ENCODE measurements around the gene SH3RF3. TPM values are rescaled to one million over a fixed set of nuclear protein-coding genes. Genes with fewer than 3 reads are reported as not detected.

Gene SH3RF3
- total RNA-seq, 2 donors from 2014 or later = 0.05 TPM; not detected in 1

- Mint-ChIP-seq H3K36me3 (no peaks in the 10 kb centered on the region), H3K27me3 (peaks cover 0 to 8% of the 10 kb centered on the region in 2 donors), H3K4me1 (ENCODE audit: low read depth in 2 of 2) (no peaks in the 10 kb centered on the region), H3K27ac (no peak overlapping the region), H3K4me3 (no peak overlapping the region), H3K9me3 (no peaks in the 10 kb centered on the region)
- DNase-seq (ENCODE audit: low spot score) (no peak), ATAC-seq (no peak)
Measured at GRCh38 chr2:109266998-109267854, 138.2 kb downstream of the SH3RF3 start.

DNA sequence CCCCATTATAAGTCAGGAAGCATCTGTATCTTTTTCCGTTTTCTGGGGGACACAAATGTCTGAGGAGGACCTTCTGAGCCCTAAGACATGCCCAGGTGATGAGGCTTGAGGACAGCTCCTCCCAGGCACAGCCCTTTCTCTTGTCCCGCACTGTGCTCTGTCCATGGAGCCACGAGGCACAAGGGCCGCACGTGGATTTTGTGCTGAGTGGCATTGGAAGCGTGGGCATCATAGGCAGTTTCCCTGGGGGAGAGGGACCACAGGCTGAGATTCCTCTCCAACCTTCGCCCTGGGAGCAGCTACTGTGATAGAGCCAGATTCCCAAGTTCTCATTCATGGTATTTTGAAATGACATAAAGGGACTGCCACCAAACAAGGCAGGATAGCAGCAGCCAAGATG, 139.9 kb downstream of the SH3RF3 start:
- ATAC-seq (no peak), DNase-seq (ENCODE audit: low spot score) (no peak)
- Mint-ChIP-seq H3K4me3 (no peak overlapping the region), H3K9me3 (no peaks in the 10 kb centered on the region), H3K4me1 (ENCODE audit: low read depth in 2 of 2) (no peaks in the 10 kb centered on the region), H3K27ac (no peak overlapping the region), H3K27me3 (peaks cover 0 to 8% of the 10 kb centered on the region in 2 donors), H3K36me3 (no peaks in the 10 kb centered on the region)

GRCh38 chr2:109269706-109270504, 140.9 kb downstream of the SH3RF3 start:
- no peaks in the 10 kb centered on the region for H3K9me3 Mint-ChIP-seq
- H3K27ac Mint-ChIP-seq = no peak overlapping the region
- no peak for DNase-seq (ENCODE audit: low spot score)
- H3K36me3 Mint-ChIP-seq = no peaks in the 10 kb centered on the region
- peaks cover 0 to 8% of the 10 kb centered on the region in 2 donors for H3K27me3 Mint-ChIP-seq
- no peak for ATAC-seq
- no peak overlapping the region for H3K4me3 Mint-ChIP-seq
- H3K4me1 Mint-ChIP-seq (ENCODE audit: low read depth in 2 of 2) = peaks cover 0 to 2% of the 10 kb centered on the region in 2 donors

- DNase-seq (ENCODE audit: low spot score) (no peak), ATAC-seq (no peak)
- no peak overlapping the region for H3K4me3 Mint-ChIP-seq
- H3K4me1 Mint-ChIP-seq (ENCODE audit: low read depth in 2 of 2) = peaks cover 0 to 9% of the 10 kb centered on the region in 2 donors
- H3K36me3 Mint-ChIP-seq = no peaks in the 10 kb centered on the region
- H3K27ac Mint-ChIP-seq = no peak overlapping the region
- H3K9me3 Mint-ChIP-seq = no peaks in the 10 kb centered on the region
- H3K27me3 Mint-ChIP-seq = peaks cover 0 to 6% of the 10 kb centered on the region in 2 donors
Measured at GRCh38 chr2:109270505-109271312, 141.7 kb downstream of the SH3RF3 start.

- no peak for ATAC-seq
- no peak overlapping the region for H3K27ac Mint-ChIP-seq
- no peaks in the 10 kb centered on the region for H3K36me3 Mint-ChIP-seq
- no peak overlapping the region for H3K4me3 Mint-ChIP-seq
- H3K27me3 Mint-ChIP-seq = no peaks in the 10 kb centered on the region
- peaks cover 0 to 9% of the 10 kb centered on the region in 2 donors for H3K4me1 Mint-ChIP-seq (ENCODE audit: low read depth in 2 of 2)
- DNase-seq (ENCODE audit: low spot score) = no peak
- no peaks in the 10 kb centered on the region for H3K9me3 Mint-ChIP-seq
Measured at GRCh38 chr2:109271920-109272319, 142.9 kb downstream of the SH3RF3 start.

GRCh38 chr2:109272461-109272860, 143.5 kb downstream of the SH3RF3 start:
- Mint-ChIP-seq H3K4me3 (no peak overlapping the region), H3K36me3 (no peaks in the 10 kb centered on the region), H3K4me1 (ENCODE audit: low read depth in 2 of 2) (peaks cover 0 to 9% of the 10 kb centered on the region in 2 donors), H3K27me3 (no peaks in the 10 kb centered on the region), H3K27ac (no peak overlapping the region), H3K9me3 (no peaks in the 10 kb centered on the region)
- ATAC-seq = peak in 1 of 2 donors; percentile 19
- no peak for DNase-seq (ENCODE audit: low spot score)

DNA sequence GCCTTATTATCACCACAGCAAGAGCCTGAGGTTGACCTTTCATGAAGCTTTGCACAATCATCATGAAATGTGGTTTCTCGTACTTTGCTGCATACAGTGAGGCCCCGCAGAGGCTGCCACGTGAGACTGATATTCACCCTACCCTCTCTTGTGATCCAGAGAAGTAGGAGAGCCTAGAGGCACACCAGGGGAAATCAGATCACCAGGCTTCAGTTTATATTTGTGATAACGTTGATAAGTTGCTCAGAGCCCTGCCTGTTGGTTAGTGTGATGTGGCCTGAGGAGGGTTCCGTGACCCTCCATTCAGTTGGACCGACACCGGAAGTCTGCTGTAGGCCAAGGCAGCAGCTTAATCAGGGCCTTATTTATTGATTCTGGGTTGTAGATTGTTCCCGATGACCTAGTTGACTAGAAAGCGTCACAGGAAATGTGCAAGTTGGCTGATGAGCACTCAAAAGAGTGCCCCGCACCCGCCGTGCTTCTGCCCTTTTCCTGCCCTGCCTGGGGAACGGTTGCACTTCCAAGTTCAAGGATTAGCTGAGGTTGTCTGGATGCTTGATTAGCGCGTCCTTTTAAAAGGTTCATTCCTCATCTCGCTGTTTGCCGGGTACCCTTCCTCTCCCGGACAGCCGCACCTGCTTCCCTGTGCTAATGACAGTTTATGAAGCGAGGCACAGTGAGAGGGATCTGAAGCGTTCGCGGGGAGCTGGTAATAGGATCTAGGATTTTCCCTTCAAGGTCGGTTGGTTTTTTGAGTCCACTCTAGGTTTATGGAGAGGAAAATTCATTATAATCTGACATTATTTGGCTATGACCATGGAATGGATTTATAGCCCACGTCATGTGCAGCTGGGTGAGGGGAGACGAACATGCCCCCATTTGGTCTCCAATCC, 146.4 kb downstream of the SH3RF3 start:
- no peaks in the 10 kb centered on the region for H3K36me3 Mint-ChIP-seq
- peak; percentile 58 to 60 for ATAC-seq
- no peaks in the 10 kb centered on the region for H3K27me3 Mint-ChIP-seq
- H3K4me3 Mint-ChIP-seq = no peak overlapping the region
- DNase-seq (ENCODE audit: low spot score) = no peak
- H3K9me3 Mint-ChIP-seq = no peaks in the 10 kb centered on the region
- peaks cover 0 to 9% of the 10 kb centered on the region in 2 donors for H3K4me1 Mint-ChIP-seq (ENCODE audit: low read depth in 2 of 2)
- no peak overlapping the region for H3K27ac Mint-ChIP-seq

- no peaks in the 10 kb centered on the region for H3K36me3 Mint-ChIP-seq
- no peaks in the 10 kb centered on the region for H3K27me3 Mint-ChIP-seq
- H3K9me3 Mint-ChIP-seq = no peaks in the 10 kb centered on the region
- H3K4me1 Mint-ChIP-seq (ENCODE audit: low read depth in 2 of 2) = peaks cover 0 to 9% of the 10 kb centered on the region in 2 donors
- ATAC-seq = no peak
- H3K27ac Mint-ChIP-seq = no peak overlapping the region
- H3K4me3 Mint-ChIP-seq = no peak overlapping the region
- no peak for DNase-seq (ENCODE audit: low spot score)
Measured at GRCh38 chr2:109277406-109277805, 148.4 kb downstream of the SH3RF3 start.

GRCh38 chr2:109279243-109279860, 150.3 kb downstream of the SH3RF3 start:
- no peak for ATAC-seq
- Mint-ChIP-seq H3K4me1 (ENCODE audit: low read depth in 2 of 2) (peaks cover 0 to 8% of the 10 kb centered on the region in 2 donors), H3K27me3 (no peaks in the 10 kb centered on the region), H3K27ac (no peak overlapping the region), H3K9me3 (no peaks in the 10 kb centered on the region), H3K4me3 (no peak overlapping the region), H3K36me3 (no peaks in the 10 kb centered on the region)
- no peak for DNase-seq (ENCODE audit: low spot score)

- H3K27me3 Mint-ChIP-seq = no peaks in the 10 kb centered on the region
- ATAC-seq = no peak
Measured at GRCh38 chr2:109280804-109281203, 151.8 kb downstream of the SH3RF3 start.

GRCh38 chr2:109282360-109282759, 153.4 kb downstream of the SH3RF3 start:
- H3K4me3 Mint-ChIP-seq = no peak overlapping the region
- no peaks in the 10 kb centered on the region for H3K9me3 Mint-ChIP-seq
- H3K36me3 Mint-ChIP-seq = no peaks in the 10 kb centered on the region
- H3K27me3 Mint-ChIP-seq = no peaks in the 10 kb centered on the region
- no peak overlapping the region for H3K27ac Mint-ChIP-seq
- DNase-seq (ENCODE audit: low spot score) (no peak), ATAC-seq (no peak)
- H3K4me1 Mint-ChIP-seq (ENCODE audit: low read depth in 2 of 2) = no peaks in the 10 kb centered on the region

More at GRCh38 chr2:109280804-109281203, 151.8 kb downstream of the SH3RF3 start:
- no peaks in the 10 kb centered on the region for H3K9me3 Mint-ChIP-seq
- no peak overlapping the region for H3K27ac Mint-ChIP-seq
- DNase-seq (ENCODE audit: low spot score) = no peak
- H3K4me1 Mint-ChIP-seq (ENCODE audit: low read depth in 2 of 2) = no peaks in the 10 kb centered on the region
- H3K36me3 Mint-ChIP-seq = no peaks in the 10 kb centered on the region
- no peak overlapping the region for H3K4me3 Mint-ChIP-seq

GRCh38 chr2:109282865-109283264, 153.9 kb downstream of the SH3RF3 start:
- DNase-seq (ENCODE audit: low spot score) = no peak

More at GRCh38 chr2:109282865-109283264, 153.9 kb downstream of the SH3RF3 start:
- H3K27ac Mint-ChIP-seq = no peak overlapping the region
- no peaks in the 10 kb centered on the region for H3K4me1 Mint-ChIP-seq (ENCODE audit: low read depth in 2 of 2)
- H3K27me3 Mint-ChIP-seq = no peaks in the 10 kb centered on the region
- H3K36me3 Mint-ChIP-seq = no peaks in the 10 kb centered on the region
- H3K9me3 Mint-ChIP-seq = no peaks in the 10 kb centered on the region
- no peak for ATAC-seq
- no peak overlapping the region for H3K4me3 Mint-ChIP-seq

Data from natural killer cell treated with Interleukin-12 subunit alpha and Interleukin-12 subunit beta and Interleukin-15 and Interleukin-18, amount 100 ng/mL, for 72 hours (primary cell).